HPDE6-E6E7 (cell line): Measurements from ENCODE around the gene RAPGEF2.

Experiments
- DNase-seq: peaks from one replicate; pipeline ENCODE4 v3.0.0; 2011; ENCODE audit warnings: missing footprints; ENCODE audit errors: extremely low spot score

Gene RAPGEF2

DNA sequence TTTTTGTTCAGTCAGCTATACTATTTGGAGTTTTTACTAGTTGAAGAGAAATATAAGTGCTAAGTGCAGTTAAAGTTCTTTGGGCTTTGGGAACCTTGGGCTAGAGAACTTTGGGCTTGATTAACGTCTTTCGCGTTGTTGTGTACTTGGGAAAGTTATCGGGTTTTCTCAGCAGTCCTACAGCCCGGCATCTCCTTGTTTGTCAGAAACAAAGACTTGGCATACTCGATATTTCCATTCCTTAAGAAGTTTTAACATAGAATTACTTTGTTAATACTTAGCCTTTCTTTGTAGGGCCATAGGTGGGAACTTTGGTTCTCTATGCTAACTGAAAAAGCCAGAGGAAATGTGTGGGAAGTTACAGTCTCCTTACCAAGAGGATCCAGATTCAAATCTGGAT, 28.7 kb downstream of the RAPGEF2 start:
- DNase-seq, result no peak

DNA sequence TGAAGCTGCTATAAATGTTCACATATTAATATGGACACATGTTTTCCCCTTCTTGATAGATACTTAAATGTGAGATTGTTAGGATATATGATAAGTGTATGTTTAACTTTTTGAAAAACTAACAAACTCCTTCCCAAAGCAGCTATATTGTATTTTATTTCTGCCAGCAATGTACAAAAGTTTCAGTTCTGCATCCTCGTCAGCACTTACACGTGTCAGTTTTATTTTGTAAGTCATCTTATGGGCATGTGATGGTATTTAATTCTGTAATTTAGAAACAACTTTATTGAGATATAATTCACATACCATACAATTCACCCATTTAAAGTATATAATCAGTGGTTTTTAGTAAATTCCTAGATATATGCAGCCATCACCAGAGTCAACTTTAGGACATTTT, 31.6 kb downstream of the RAPGEF2 start:
- DNase-seq, result no peak

DNA sequence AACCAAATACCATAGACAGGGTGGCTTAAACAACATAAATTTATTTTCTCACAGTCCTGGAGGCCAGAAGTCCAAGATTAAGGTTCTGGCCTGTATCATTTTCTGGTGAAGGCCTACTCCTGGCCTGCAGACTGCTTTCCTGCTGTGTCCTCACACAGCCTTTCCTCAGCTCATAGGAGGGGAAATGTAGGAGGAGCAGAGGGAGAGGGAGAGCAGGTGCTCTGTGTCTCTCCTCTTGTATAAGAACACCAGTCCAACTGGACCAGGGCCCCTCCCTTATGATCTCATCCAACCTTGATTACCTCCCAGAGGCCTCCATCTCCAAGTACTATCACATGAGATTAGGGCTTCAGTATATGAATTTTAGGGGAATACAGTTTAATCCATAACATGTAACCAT, 34.3 kb downstream of the RAPGEF2 start:
- no peak for DNase-seq

DNA sequence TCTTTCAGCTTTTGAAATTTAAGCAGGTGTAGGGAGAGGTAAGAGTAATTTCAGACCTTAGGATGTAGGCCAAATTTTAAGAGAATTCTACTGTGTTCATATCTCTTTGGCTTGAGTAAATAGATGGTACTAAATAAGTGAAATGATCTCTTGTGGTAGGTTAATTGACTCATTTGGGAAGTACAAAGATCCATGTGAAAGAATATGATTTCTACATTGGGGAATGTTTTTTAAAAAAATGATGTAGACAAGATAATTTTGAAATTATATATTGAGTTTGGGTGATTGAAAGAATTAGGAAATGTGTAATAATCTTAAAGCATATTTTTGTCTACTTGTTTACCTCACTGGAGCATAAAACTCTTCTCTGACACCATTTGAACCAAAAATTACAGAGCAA, 35.6 kb downstream of the RAPGEF2 start:
- no peak for DNase-seq

DNA sequence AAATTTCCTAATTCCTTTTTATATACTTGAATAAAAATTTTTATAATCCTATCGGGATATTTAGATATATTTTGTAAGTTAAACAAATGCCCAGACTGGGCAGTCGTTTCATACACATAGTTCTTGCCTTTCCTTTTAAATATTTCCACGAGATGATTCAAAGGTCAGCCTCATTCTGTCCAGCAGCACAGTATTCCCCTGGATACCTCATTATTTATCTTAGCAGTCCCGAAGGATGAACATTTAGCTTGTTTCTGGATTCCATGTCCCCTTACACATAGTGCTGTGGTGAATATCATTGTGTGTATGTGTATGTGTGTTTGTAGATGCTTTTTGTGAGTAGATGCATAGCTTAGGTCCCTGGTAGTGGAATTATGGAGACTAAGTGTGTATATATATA, 38.3 kb downstream of the RAPGEF2 start:
- DNase-seq, result no peak

DNA sequence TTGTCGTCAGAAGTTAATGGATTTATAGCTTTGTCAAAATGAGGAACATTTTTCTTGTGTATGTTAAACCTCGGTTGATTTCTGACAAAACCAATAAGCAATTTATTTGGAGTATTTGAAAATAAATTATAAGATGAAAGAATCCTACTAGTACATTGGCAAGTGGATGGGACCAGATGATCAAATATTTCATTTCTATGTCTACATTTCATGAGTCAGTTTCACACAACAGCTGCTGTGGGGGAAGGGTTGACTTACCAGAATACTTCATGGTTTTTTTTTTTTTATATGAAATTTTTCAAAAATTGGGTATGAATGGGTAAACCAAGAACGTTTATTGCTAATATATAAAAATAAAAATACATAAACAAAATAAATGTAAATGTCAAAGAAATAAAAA, 39.4 kb downstream of the RAPGEF2 start:
- DNase-seq, result no peak

DNA sequence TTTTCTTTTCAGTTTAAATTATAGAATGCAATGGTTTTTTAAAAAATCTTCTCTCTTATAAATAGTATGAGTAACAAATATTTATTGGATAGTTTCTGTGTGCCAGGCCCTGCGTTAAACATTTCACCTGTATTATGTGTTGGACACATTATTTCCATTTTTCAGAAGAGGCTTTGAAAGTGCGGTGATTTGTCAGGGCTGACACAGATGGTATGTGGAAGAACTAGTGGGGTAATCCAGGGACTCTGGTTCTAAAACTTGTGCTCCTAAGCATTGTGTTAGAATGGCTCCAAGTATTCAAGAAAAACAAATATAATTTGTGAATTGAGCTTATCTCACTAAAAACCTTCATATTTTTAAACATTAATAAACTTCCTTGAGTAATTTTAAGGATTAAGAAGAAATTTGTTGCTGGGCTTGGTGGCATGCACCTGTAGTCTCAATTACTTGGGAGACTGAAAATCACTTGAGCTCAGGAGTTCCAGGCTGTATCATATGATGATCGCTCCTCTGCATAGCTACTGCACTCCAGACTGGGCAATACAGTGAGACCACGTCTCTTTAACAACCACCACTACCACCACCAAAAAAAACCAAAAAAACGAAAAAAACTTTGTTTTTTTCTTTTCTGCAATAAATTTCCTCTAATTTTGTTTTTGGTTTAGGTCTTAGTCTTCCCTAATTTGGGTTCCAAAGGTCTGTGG, 40.0 kb downstream of the RAPGEF2 start:
- DNase-seq, result no peak

DNA sequence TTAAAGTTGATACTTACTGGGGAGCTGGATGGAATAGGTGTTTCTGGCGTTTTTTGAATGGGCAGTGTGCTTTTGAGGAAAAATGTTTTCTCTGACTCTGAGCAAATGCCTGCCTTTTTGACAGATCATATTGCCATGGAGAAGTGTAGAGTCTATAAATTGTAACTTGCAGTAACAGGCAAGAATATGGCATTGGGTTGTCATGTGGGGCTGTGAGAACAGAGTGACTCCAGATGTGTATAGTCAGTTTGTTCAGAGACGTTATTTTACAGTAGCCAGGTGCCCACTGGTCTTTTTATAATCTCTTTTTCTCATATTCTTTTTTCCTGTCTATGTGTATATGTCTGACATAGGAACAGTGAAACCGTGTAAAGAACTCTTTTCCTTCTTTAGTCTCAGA, 40.8 kb downstream of the RAPGEF2 start:
- DNase-seq, result no peak

DNA sequence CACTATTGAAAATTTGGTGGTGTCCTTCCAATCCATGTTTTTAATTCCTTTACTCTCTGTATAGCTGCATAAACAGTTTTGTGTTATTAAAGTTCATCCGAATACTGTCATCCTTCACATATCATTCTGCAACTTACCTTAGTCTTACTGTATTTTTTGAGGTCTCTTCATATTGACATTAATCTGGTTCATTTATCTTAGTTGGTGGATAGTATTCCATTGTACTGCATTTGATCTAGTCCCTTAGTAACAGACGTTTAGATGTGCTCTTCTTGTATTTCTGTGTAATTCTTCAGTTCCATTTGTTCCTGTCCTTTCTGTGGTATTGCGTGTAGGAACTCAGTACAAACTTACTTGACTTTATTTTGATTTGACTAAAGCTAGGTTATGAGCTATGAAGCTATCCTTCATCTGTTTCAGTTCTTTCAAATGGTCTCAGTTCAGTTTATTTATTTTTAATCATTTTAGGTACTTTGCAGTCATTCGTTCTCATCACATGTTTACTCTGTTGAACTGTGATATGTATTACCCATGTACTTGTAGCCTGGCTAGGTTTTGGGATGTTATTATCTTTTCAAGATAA, 41.3 kb downstream of the RAPGEF2 start:
- no peak for DNase-seq

DNA sequence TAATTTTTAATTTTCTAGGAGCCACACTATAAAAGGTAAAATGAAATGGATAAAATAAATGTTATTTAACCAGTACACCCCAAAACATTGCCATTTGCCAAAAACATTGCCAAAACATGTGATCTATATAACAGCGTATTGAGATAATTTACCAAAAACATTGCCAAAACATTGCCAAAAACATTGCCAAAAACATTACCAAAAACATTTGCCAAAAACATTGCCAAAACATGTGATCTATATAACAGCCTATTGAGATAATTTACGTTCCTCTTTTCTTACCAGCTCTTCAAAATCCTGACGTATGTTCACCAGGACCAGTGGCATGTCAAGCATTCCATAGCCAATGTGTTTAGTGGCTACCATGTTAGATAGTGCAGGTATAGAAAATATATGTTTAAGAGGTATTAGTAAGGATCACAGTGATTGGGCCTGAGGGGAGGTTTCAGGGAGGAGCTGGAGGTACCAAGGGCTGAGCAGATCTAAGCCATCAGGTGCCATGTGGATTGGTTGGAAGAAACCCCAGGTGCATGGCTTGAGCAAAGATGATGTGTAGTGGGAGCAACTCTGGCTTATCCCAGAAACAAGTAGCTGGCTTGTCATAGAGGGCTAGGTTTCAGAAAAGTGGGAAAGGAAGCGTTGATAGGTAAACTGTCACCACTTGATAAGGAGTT, 42.6 kb downstream of the RAPGEF2 start:
- no peak for DNase-seq

DNA sequence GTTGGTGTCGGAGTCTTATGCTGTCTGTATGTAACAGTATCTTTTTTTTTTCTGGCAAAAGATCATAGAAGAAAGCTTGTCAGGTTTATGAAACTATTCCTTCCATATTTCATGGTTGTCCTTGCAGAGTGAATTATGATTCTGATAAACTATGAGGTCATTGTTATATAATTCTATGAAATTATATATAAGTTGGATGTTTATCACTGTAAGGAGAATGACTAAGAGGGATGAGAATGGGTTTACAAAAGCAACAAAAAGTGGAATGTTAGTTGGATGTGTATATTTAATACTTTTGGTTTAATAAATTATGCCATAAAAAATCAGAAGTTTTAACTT, 43.1 kb downstream of the RAPGEF2 start:
- DNase-seq, result no peak

DNA sequence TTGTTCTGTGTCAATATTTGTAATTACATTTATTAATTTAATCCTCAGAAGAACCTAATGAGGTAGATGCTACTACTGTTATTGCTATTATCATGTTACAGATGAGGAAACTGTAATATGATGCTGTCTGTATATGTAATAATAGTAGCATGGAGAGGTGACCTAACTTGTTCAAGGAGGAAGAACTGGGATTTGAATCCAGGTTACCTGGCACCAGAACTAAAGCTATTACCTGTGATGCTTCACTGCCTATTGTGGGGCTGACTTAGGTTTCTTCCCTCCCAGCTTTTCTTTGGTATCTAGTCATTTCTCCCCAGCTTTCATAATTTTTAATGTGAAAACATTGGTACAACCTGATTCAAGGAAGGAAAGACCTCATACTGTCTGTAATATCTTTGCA, 43.6 kb downstream of the RAPGEF2 start:
- DNase-seq, result no peak

DNA sequence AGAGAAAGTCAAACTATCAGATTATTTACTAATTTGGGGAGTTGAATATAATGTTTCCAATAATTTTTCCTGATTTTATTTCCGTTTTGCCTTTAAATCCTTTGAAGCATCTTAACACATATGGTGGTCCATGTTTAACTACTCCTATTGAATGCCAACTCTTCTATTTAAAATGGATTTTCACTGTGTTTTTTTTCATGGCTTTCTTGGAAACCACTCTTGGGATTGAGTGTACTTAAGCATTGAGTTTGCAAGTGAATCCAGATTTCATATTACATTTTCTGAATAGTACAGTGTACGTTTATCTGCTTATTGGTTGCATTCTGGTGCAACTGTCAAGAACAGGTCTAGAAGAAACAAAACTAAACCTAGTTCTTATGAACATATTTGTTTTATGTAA, 45.6 kb downstream of the RAPGEF2 start:
- DNase-seq, result no peak

DNA sequence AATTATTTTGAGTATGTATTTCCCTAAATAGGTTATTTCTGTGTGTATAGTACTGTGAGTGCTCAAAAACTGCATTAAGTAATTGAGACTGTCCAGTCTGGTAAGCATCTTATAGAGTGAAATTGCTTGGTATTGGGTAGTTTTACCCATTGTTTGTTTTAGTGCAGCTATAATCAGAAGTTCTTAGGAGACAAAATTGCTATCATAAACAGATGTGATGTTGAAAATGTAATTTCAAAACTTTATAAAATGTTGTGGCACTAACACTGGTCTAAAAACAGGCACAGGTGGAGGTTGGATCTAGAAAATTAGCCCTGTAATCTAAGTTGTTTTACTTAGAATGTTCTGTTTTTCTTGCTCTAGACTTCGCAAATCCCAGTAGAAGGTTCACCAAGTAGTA, 46.8 kb downstream of the RAPGEF2 start:
- no peak for DNase-seq

DNA sequence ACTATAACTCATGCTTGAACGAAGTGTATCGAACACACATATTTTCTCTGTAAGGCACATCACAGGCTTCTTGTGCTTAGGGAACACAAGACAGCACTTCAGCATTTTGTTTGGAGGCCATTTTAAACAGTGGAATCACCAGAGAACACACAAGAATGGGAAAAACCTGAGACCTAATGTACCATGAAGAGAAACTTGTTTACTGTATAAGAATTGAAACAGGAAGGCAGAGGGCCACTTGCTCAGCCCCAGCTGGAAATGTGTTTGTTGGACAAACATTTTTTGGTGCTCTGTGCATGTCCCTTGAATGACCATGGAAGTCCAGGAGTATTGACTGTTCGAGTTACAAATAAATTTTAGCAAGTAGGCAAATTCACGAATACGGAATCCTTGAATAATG, 47.5 kb downstream of the RAPGEF2 start:
- no peak for DNase-seq

DNA sequence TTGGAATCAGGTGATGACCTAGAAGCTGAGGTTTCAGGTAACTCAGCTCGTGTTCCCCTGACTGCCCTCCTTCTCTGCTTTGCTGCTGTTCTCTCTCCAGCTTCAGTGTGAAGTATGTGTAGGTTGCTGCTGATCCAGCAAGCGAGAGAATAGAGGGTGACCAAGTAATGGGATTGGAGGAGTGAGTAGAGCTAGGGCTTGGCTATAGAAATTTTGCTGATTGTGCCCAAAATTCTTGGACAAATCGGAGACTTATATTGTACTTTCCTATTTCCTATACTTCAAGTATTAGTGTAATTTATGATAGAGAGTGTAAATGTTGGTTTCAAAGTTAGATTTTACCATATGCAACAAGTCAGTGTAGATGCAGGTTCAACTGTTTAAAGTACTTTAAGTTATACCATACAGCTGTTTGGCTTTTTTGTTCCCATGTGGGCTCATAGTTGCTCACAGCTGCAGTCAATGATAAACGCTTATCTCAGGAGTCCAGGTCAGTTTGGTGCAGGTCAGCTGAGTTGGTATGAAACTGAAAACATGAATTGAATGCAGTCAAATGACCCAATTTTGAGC, 48.0 kb downstream of the RAPGEF2 start:
- no peak for DNase-seq

DNA sequence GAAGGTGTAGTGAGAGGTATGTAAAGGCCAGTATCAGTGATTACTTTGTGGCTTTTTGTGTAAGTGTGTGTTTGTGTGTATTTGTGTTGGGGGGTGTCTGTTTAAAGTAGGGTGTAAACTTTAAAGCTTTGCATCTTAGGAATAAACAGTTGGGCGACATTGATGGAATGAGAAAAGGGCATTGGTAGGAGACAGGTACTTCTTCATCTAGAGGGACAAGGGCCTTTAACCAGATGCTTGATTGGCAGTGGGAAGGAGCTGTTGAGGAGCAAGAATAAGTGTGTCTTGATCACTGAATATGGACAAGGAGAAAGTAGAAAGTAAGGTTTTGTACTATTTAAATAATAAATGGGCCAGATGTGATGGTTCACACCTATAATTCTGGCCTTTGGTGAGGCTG, 48.8 kb downstream of the RAPGEF2 start:
- DNase-seq, result no peak

DNA sequence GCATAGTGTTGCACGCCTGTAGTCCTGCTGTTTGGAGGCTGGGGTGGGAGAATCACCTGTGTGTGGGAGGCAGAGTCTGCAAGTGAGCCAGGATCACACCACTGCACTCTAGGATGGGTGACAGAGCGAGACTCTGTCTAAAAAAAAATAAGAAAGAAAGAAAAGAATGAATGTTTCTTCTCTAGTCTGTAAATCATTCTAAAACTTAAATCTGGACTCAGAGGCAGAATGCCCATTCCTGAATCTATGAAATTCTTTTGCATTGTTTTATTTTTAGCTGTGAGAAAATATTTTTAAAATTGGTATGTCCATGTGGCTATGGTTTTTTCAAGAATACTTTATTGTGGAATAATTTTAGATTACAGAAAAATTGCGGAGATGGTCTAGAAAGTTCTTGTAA, 49.3 kb downstream of the RAPGEF2 start:
- DNase-seq, result no peak

DNA sequence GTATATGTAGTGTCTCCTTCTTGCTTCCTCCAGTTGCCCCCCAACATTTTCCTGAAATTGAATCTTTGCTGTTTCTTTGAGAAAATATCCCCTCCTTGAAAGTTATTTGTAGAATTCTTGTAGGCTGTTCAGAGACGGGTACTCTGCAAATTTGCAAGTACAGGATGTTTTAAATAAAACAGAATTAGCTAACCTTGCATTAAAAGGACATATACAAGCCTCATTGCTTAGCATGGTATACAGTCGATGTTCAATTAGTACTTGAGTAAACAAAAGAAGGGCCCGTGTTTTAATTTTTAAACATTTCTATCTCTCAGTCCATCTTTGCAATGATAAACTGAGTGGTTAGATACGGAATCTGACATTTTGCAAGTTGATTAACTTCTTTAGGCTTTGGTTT, 50.8 kb downstream of the RAPGEF2 start:
- no peak for DNase-seq

DNA sequence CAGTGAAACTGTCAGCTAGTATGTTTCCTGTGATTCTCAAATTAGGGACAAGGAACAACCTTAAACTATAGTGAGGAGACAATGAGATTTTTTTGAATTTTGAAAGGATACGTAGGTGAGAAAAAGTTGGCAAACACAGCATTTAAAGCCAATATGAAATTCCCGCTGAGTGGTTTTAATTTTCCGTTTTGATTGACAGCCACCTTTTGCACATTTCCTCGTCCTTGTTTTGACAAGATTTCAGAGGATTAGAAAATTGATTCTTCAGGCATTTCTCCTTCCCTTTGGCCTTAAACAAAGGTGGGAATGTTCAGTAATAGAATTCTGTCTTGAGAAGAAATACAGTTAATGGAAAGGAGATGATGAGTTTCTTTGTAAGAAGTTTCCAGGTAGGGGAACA, 52.2 kb downstream of the RAPGEF2 start:
- no peak for DNase-seq

DNA sequence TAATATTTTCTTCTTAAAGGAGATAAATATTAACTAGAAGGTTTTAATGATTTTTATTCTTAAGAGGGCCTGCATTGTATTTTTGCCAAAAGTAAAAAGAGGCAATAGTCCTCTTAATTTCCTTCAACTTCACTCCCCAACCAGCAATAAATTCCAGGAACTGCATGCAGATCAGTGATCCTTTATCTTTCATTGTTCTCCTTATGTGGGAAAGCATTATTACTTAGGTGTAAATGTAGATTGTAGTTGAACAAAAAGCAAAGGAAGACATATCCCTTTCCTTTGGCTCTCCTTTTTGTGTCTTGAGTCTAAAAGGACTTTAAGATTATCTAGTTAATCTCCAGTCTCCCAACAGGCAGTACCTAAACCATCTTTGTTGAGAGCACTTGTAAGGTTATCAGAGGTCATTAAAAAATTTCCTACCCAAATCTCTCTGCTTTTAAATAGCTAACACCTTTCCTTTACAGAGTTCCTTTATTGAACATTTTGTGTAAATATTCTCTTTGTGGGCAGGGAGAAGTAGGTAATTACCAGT, 55.3 kb downstream of the RAPGEF2 start:
- no peak for DNase-seq

DNA sequence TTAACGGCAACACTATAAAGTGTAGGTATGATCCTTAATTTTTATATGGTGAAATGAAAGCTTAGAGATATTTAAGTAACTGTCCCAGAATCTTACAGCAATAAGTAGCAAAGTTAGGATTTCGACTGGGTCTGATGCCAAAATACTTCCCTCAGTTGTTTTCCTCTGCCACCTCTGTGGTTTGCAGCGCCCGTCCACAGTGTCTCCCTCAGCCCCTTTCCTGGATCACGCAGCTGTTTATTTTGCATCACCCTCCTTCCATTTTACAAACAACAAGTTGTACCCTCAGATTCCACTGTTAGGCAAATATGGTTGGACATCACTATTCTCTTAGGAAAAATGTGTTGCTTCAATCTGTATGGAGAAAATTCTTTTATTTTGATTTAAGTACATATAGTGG, 56.1 kb downstream of the RAPGEF2 start:
- DNase-seq, result no peak

DNA sequence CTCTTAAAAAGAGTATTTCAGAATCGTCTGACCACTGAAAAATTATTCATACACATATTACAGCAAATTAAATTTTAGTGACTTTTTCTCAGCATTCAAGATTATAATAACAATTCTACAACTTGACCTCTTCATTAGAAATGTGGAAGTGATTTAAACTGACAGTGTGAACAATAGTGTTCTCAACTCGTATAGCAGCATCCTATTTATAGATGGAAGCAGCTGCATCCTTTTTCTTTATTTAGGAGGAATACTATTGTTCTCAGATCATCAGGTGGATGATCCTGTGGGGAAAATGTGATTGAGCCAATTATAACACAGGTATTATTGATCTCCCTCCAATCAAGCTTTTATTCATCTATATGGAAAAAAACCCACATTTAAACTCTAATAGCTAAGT, 56.7 kb downstream of the RAPGEF2 start:
- DNase-seq, result no peak
